ENCODE results near the gene CDHR3.

The CDHR3 gene

GRCh38 chr7:105935250-105935649 is 27.8 kb upstream of the CDHR3 start:
- no peak overlapping the region for H3K9ac ChIP-seq (ENCODE audit: low read length)
- H3K4me3 ChIP-seq (ENCODE audit: insufficient read depth, low read length, poor library complexity, severe bottlenecking) = no peak overlapping the region
- no peaks in the 10 kb centered on the region for H3K9me3 ChIP-seq (ENCODE audit: insufficient read depth, low read length)
- H2AFZ ChIP-seq (ENCODE audit: low read depth, low read length, severe bottlenecking) = no peak overlapping the region
- H3K27me3 ChIP-seq (ENCODE audit: low read length) = no peaks in the 10 kb centered on the region
- no peak overlapping the region for H3K4me2 ChIP-seq (ENCODE audit: low read depth, low read length, poor library complexity, severe bottlenecking)
- H3K9me2 ChIP-seq (replicated peaks; ENCODE audit: insufficient read depth, low read length) = no peaks in the 10 kb centered on the region
- no peaks in the 10 kb centered on the region for H3K36me3 ChIP-seq (ENCODE audit: low read length)
- H3F3A ChIP-seq (ENCODE audit: insufficient read depth) = no peaks in the 10 kb centered on the region
- H4K20me1 ChIP-seq (ENCODE audit: low read depth, low read length) = no peaks in the 10 kb centered on the region
- H3K27ac ChIP-seq (ENCODE audit: low read depth, low read length) = no peak overlapping the region
- TF ChIP-seq CTCF (IDR thresholded peaks at IDR 0.05; ENCODE audit: insufficient read depth, low read length, poor library complexity, severe bottlenecking) (no peak), EZH2phosphoT487 (conservative IDR thresholded peaks at IDR 0.05; ENCODE audit: low read length) (no peak)
- no peaks in the 10 kb centered on the region for H3K79me2 ChIP-seq (ENCODE audit: insufficient read depth, low read length)

- Histone ChIP-seq H3K9me3 (ENCODE audit: insufficient read depth, low read length) (no peaks in the 10 kb centered on the region), H3K27ac (ENCODE audit: low read depth, low read length) (no peak overlapping the region), H3F3A (ENCODE audit: insufficient read depth) (no peaks in the 10 kb centered on the region), H3K4me3 (ENCODE audit: insufficient read depth, low read length, poor library complexity, severe bottlenecking) (no peak overlapping the region), H3K79me2 (ENCODE audit: insufficient read depth, low read length) (no peaks in the 10 kb centered on the region), H2AFZ (ENCODE audit: low read depth, low read length, severe bottlenecking) (no peak overlapping the region), H3K9me2 (replicated peaks; ENCODE audit: insufficient read depth, low read length) (no peaks in the 10 kb centered on the region), H3K27me3 (ENCODE audit: low read length) (no peaks in the 10 kb centered on the region), H4K20me1 (ENCODE audit: low read depth, low read length) (no peaks in the 10 kb centered on the region), H3K36me3 (ENCODE audit: low read length) (no peaks in the 10 kb centered on the region), H3K9ac (ENCODE audit: low read length) (no peak overlapping the region), H3K4me2 (ENCODE audit: low read depth, low read length, poor library complexity, severe bottlenecking) (no peak overlapping the region)
- TF ChIP-seq CTCF (IDR thresholded peaks at IDR 0.05; ENCODE audit: insufficient read depth, low read length, poor library complexity, severe bottlenecking) (no peak), EZH2phosphoT487 (conservative IDR thresholded peaks at IDR 0.05; ENCODE audit: low read length) (no peak)
These were observed 25.7 kb upstream of the CDHR3 start for GRCh38 chr7:105937411-105937810.

- Histone ChIP-seq H3K27ac (ENCODE audit: low read depth, low read length) (no peak overlapping the region), H3K9ac (ENCODE audit: low read length) (no peak overlapping the region), H3K4me3 (ENCODE audit: insufficient read depth, low read length, poor library complexity, severe bottlenecking) (no peak overlapping the region), H3K9me2 (replicated peaks; ENCODE audit: insufficient read depth, low read length) (no peaks in the 10 kb centered on the region), H3K36me3 (ENCODE audit: low read length) (no peaks in the 10 kb centered on the region), H3F3A (ENCODE audit: insufficient read depth) (no peaks in the 10 kb centered on the region), H3K9me3 (ENCODE audit: insufficient read depth, low read length) (no peaks in the 10 kb centered on the region), H2AFZ (ENCODE audit: low read depth, low read length, severe bottlenecking) (no peak overlapping the region), H3K4me2 (ENCODE audit: low read depth, low read length, poor library complexity, severe bottlenecking) (no peak overlapping the region), H3K27me3 (ENCODE audit: low read length) (no peaks in the 10 kb centered on the region), H4K20me1 (ENCODE audit: low read depth, low read length) (no peaks in the 10 kb centered on the region), H3K79me2 (ENCODE audit: insufficient read depth, low read length) (no peaks in the 10 kb centered on the region)
- TF ChIP-seq EZH2phosphoT487 (conservative IDR thresholded peaks at IDR 0.05; ENCODE audit: low read length) = no peak
- TF ChIP-seq CTCF (IDR thresholded peaks at IDR 0.05; ENCODE audit: insufficient read depth, low read length, poor library complexity, severe bottlenecking) = no peak
These were observed 23.0 kb upstream of the CDHR3 start for GRCh38 chr7:105940109-105940508.

All from SU-DHL-6 (cell line).